SK-N-SH (cell line): ENCODE data around the gene TMEM87B. TPM values are rescaled to one million over a fixed set of nuclear protein-coding genes. Genes with fewer than 3 reads are reported as not detected.

Experiments
- CTCF ChIA-PET: fragments of 300-600, 350-600 bp; formaldehyde crosslinking; extraction: SDS; loops from one replicate; lab custom pipeline; 2021; lab: Yijun Ruan, JAX
- POLR2A ChIA-PET: fragments of 350-600 bp; sonication (Branson Sonifier 250); formaldehyde crosslinking; extraction: SDS; loops from one replicate; lab custom pipeline; 2020; ENCODE audit warnings: antibody characterized with exemption, inconsistent platforms; lab: Yijun Ruan, JAX
- DNase-seq: peaks from one replicate; pipeline ENCODE4 v3.0.0; 2012
- H2AFZ ChIP-seq: fragments of 200-600 bp; sonication (generic); 2 replicates; pipeline ENCODE4 v1.8.1; 2016; ENCODE audit warnings: antibody characterized with exemption, mild to moderate bottlenecking, low read depth
- H3F3A ChIP-seq: fragments of 200-600 bp; sonication (generic); replicated peaks from 2 replicates; pipeline ENCODE3; 2016; ENCODE audit warnings: antibody characterized with exemption, mild to moderate bottlenecking; ENCODE audit not compliant: insufficient read depth
- H3K27ac ChIP-seq, 2 experiments: fragments of 200-500 bp in 1 of 2; fragments of 200-600 bp in 1 of 2; sonication (Bioruptor generic) in 1 of 2; sonication (generic), shearing (Covaris generic) in 1 of 2; 2 replicates each; pipeline versions ENCODE4 v1.5.1 to v1.6.1; 2014 to 2016; ENCODE audit warnings: low read depth in 2 of 2, inconsistent platforms in 1 of 2, low read length in 1 of 2, mild to moderate bottlenecking in 1 of 2, mixed read lengths in 1 of 2
- H3K27me3 ChIP-seq: fragments of 200-600 bp; sonication (generic), shearing (Covaris generic); 2 replicates; pipeline ENCODE4 v1.6.1; 2016; ENCODE audit warnings: mixed run types; ENCODE audit not compliant: insufficient read depth
- H3K36me3 ChIP-seq, 2 experiments: fragments of 200-500 bp in 1 of 2; fragments of 200-600 bp in 1 of 2; sonication (Bioruptor generic) in 1 of 2; sonication (generic) in 1 of 2; replicated peaks in 1 of 2; 2 replicates each; pipeline versions ENCODE3 to v1.5.1; 2014 to 2016; ENCODE audit warnings: low read length in 1 of 2, mild to moderate bottlenecking in 1 of 2; ENCODE audit not compliant: insufficient read depth in 2 of 2, control insufficient read depth in 1 of 2
- H3K4me1 ChIP-seq, 2 experiments: fragments of 200-500 bp in 1 of 2; fragments of 200-600 bp in 1 of 2; sonication (Bioruptor generic) in 1 of 2; sonication (generic), shearing (Covaris generic) in 1 of 2; 2 replicates each; pipeline versions ENCODE4 v1.5.1 to v1.6.1; 2014 to 2016; ENCODE audit warnings: low read depth in 1 of 2, low read length in 1 of 2, mixed run types in 1 of 2; ENCODE audit not compliant: insufficient read depth in 2 of 2, control insufficient read depth in 1 of 2
- H3K4me2 ChIP-seq: fragments of 200-600 bp; sonication (generic), shearing (Covaris generic); 2 replicates; pipeline ENCODE4 v1.6.1; 2017; ENCODE audit warnings: mixed run types
- H3K4me3 ChIP-seq, 2 experiments: fragments of 200-500 bp in 1 of 2; fragments of 200-600 bp in 1 of 2; sonication (Bioruptor generic) in 1 of 2; sonication (generic), shearing (Covaris generic) in 1 of 2; 2 replicates each; pipeline versions ENCODE4 v1.5.1 to v1.8.1; 2014 to 2016; ENCODE audit warnings: low read depth in 2 of 2, inconsistent platforms in 1 of 2, low read length in 1 of 2, mild to moderate bottlenecking in 1 of 2, mixed read lengths in 1 of 2, moderate library complexity in 1 of 2
- H3K79me2 ChIP-seq: fragments of 200-600 bp; sonication (generic); 2 replicates; pipeline ENCODE4 v1.8.1; 2017; ENCODE audit warnings: mild to moderate bottlenecking; ENCODE audit not compliant: insufficient read depth
- H3K9ac ChIP-seq: fragments of 200-600 bp; sonication (generic); 2 replicates; pipeline ENCODE4 v1.6.1; 2017; ENCODE audit warnings: mixed run types
- H3K9me2 ChIP-seq: fragments of 200-600 bp; sonication (generic); 2 replicates; pipeline ENCODE4 v1.6.1; 2017; ENCODE audit warnings: mixed run types
- H3K9me3 ChIP-seq: fragments of 200-600 bp; sonication (generic); 2 replicates; pipeline ENCODE4 v1.6.1; 2017; ENCODE audit warnings: mixed run types, mild to moderate bottlenecking, moderate library complexity
- H4K20me1 ChIP-seq: fragments of 200-600 bp; sonication (generic); 2 replicates; pipeline ENCODE4 v1.6.1; 2017; ENCODE audit warnings: mild to moderate bottlenecking, mixed run types; ENCODE audit not compliant: insufficient read depth
- CHD2 ChIP-seq: fragments of 150-350 bp; IDR thresholded peaks from 2 replicates; pipeline ENCODE4 v1.6.1; 2018; ENCODE audit warnings: low read length; ENCODE audit not compliant: partially characterized antibody
- CTCF ChIP-seq: fragments of 200-600 bp; sonication (generic); IDR thresholded peaks from 2 replicates; pipeline ENCODE4 v1.6.1; 2017; ENCODE audit warnings: antibody characterized with exemption, mild to moderate bottlenecking, moderate library complexity
- FOSL2 ChIP-seq: IDR thresholded peaks from 2 replicates; pipeline ENCODE4 v1.4.0; 2012; ENCODE audit warnings: low read depth, mild to moderate bottlenecking, moderate library complexity, borderline replicate concordance
- FOXJ3 ChIP-seq: sonication (generic); formaldehyde crosslinking; IDR thresholded peaks from 2 replicates; pipeline ENCODE4 v1.5.1; 2020; ENCODE audit warnings: mild to moderate bottlenecking, missing genetic modification reagents
- GATA2 ChIP-seq: sonication (generic); formaldehyde crosslinking; IDR thresholded peaks from 2 replicates; pipeline ENCODE4 v1.5.0; 2020; ENCODE audit warnings: mild to moderate bottlenecking, missing genetic modification reagents
- MEF2A ChIP-seq: IDR thresholded peaks from 2 replicates; pipeline ENCODE4 v1.4.0; 2012; ENCODE audit warnings: low read depth, borderline replicate concordance
- REST ChIP-seq: IDR thresholded peaks from 2 replicates; pipeline ENCODE4 v1.6.1; 2012; ENCODE audit warnings: mild to moderate bottlenecking, low read depth, low read length, moderate library complexity
- SMC3 ChIP-seq: IDR thresholded peaks from 2 replicates; pipeline ENCODE4 v1.6.1; 2012; ENCODE audit warnings: low read depth, low read length, improper control_type of control experiment
- ZBTB33 ChIP-seq: IDR thresholded peaks from 2 replicates; pipeline ENCODE4 v1.4.0; 2012; ENCODE audit warnings: low read depth, borderline replicate concordance
- WGBS: methylation state at CpG from one replicate; pipeline ENCODE4 v1.1.6; 2017; ENCODE audit warnings: low lambda C conversion rate; 5-methylcytosine and 5-hydroxymethylcytosine counted together
- polyA plus RNA-seq, 3 experiments: library from polyadenylated mRNA; depleted of rRNA; stranded (reverse); fragments of >200 nt; gene quantifications; 2 replicates each; pipeline ENCODE4 v1.2.3, GENCODE V29; 2012

TMEM87B gene
- polyA plus RNA-seq, 1 of the 3 experiments (the other 2 are of a cell fraction): 7.9 TPM

GRCh38 chr2:112140205-112140802 lies 85.2 kb downstream of the TMEM87B start:
- peak overlapping the region in 1 of 2 experiments; percentile 19; a peak in 1 of 4 replicates for H3K27ac ChIP-seq
- H3K4me3 ChIP-seq: peak overlapping the region in 1 of 2 experiments; percentile 27; a peak in 1 of 4 replicates
- no peaks in the 10 kb centered on the region for H3K79me2 ChIP-seq
- H3K4me1 ChIP-seq: peaks cover 0 to 7% of the 10 kb centered on the region in 2 experiments; a peak in 1 of 4 replicates
- H4K20me1 ChIP-seq: no peaks in the 10 kb centered on the region
- H3K9me3 ChIP-seq: no peaks in the 10 kb centered on the region
- no peak for DNase-seq
- no peak overlapping the region for H3K9ac ChIP-seq
- no peaks in the 10 kb centered on the region for H3K9me2 ChIP-seq
- H3K36me3 ChIP-seq: no peaks in the 10 kb centered on the region
- no peak overlapping the region for H2AFZ ChIP-seq
- CTCF ChIA-PET: no interaction called here
- H3F3A ChIP-seq: peaks cover 9% of the 10 kb centered on the region
- WGBS: 83% methylated on average over 26 of the region's 30 CpGs
- H3K4me2 ChIP-seq: no peak overlapping the region
- POLR2A ChIA-PET: no interaction called here
- TF ChIP-seq REST: no peak
- no peak for TF ChIP-seq SMC3
- TF ChIP-seq FOSL2: no peak
- TF ChIP-seq GATA2 (CRISPR knock-in tag): no peak
- no peak for TF ChIP-seq MEF2A
- no peak for TF ChIP-seq FOXJ3 (CRISPR knock-in tag)
- no peak for TF ChIP-seq CHD2
- no peak for TF ChIP-seq CTCF
- TF ChIP-seq ZBTB33: no peak
- no peaks in the 10 kb centered on the region for H3K27me3 ChIP-seq
